Endodermal cell (in vitro differentiated cells): ENCODE results near the gene SCRT2. TPM values are rescaled to one million over a fixed set of nuclear protein-coding genes. Genes with fewer than 3 reads are reported as not detected.
A peak's percentile ranks its signal among the peaks of the same experiment; 100 is the strongest.

Experiments
- DNase-seq: peaks from one replicate; pipeline ENCODE4 v3.0.0-alpha.2; 2017
- H3K27ac ChIP-seq: 2 replicates; pipeline ENCODE4 v1.5.1; 2013; ENCODE audit warnings: mild to moderate bottlenecking, low read depth, low read length, moderate library complexity
- H3K27me3 ChIP-seq: 2 replicates; pipeline ENCODE4 v1.6.1; 2013; ENCODE audit warnings: mild to moderate bottlenecking, low read length, moderate library complexity; ENCODE audit not compliant: insufficient read depth, control insufficient read depth, poor library complexity, severe bottlenecking
- H3K36me3 ChIP-seq: 2 replicates; pipeline ENCODE4 v1.7.0; 2013; ENCODE audit warnings: mild to moderate bottlenecking, low read length, moderate library complexity; ENCODE audit not compliant: control insufficient read depth, insufficient read depth
- H3K4me1 ChIP-seq: one replicate; pipeline ENCODE4 v1.7.0; 2013; ENCODE audit warnings: low read length; ENCODE audit not compliant: control insufficient read depth, insufficient read depth
- H3K4me3 ChIP-seq: 2 replicates; pipeline ENCODE4 v1.5.1; 2013; ENCODE audit warnings: mild to moderate bottlenecking, low read length, moderate library complexity
- H3K9ac ChIP-seq: 2 replicates; pipeline ENCODE4 v1.6.1; 2013; ENCODE audit warnings: mild to moderate bottlenecking, low read length, moderate library complexity; ENCODE audit not compliant: poor library complexity, severe bottlenecking; ENCODE audit errors: extremely low read depth
- H3K9me3 ChIP-seq: 2 replicates; pipeline ENCODE4 v1.6.1; 2013; ENCODE audit warnings: mild to moderate bottlenecking, low read length, moderate library complexity; ENCODE audit not compliant: control insufficient read depth
- H3K27ac Mint-ChIP-seq: 2 replicates; pipeline ENCODE4 v1.8.0; 2020; ENCODE audit warnings: mixed read lengths
- H3K27me3 Mint-ChIP-seq: 2 replicates; pipeline ENCODE4 v1.8.0; 2021; ENCODE audit warnings: mild to moderate bottlenecking, mixed read lengths; ENCODE audit not compliant: insufficient read depth
- H3K36me3 Mint-ChIP-seq: 2 replicates; pipeline ENCODE4 v1.8.0; 2020; ENCODE audit warnings: low read depth, mixed read lengths
- H3K4me1 Mint-ChIP-seq: 2 replicates; pipeline ENCODE4 v1.8.0; 2020; ENCODE audit warnings: mixed read lengths
- H3K4me3 Mint-ChIP-seq: 2 replicates; pipeline ENCODE4 v1.8.0; 2020; ENCODE audit warnings: mild to moderate bottlenecking, moderate library complexity, mixed read lengths
- H3K9me3 Mint-ChIP-seq: 2 replicates; pipeline ENCODE4 v1.8.0; 2020; ENCODE audit warnings: mild to moderate bottlenecking, mixed read lengths
- WGBS, 2 experiments: methylation state at CpG; one replicate each; pipeline versions ENCODE4 v1.1.5 to v1.1.7; 2013; ENCODE audit warnings: missing lambda C conversion rate in 2 of 2, mixed read lengths in 1 of 2; ENCODE audit not compliant: insufficient coverage in 1 of 2, insufficient read length in 1 of 2; 5-methylcytosine and 5-hydroxymethylcytosine counted together
- total RNA-seq, 2 donors: library from RNA; stranded (reverse); fragmentation: NEBNext Ultra II Directional in 1 of 2; extraction: Animal tissue kit (Norgen Biotek cat#: 25700) in 1 of 2; gene quantifications; 2 replicates in 1 of 2; 3 replicates in 1 of 2; pipeline ENCODE4 v1.2.1, GENCODE V29; 2021
- TF ChIP-seq, protein P1 (sequence below): fragments of 200-600 bp; sonication (generic); conservative IDR thresholded peaks from 2 replicates; pipeline ENCODE4 v1.5.0; 2021; ENCODE audit warnings: antibody characterized with exemption, mild to moderate bottlenecking

The SCRT2 gene
- total RNA-seq, 2 donors from 2014 or later, result not detected

- Histone ChIP-seq H3K36me3 (no peaks in the 10 kb centered on the region), H3K4me3 (no peak overlapping the region), H3K9me3 (peaks cover 22% of the 10 kb centered on the region), H3K27ac (peak overlapping the region; percentile 53), H3K9ac (no peak overlapping the region), H3K4me1 (no peaks in the 10 kb centered on the region), H3K27me3 (no peaks in the 10 kb centered on the region)
- TF ChIP-seq, protein P1, sequence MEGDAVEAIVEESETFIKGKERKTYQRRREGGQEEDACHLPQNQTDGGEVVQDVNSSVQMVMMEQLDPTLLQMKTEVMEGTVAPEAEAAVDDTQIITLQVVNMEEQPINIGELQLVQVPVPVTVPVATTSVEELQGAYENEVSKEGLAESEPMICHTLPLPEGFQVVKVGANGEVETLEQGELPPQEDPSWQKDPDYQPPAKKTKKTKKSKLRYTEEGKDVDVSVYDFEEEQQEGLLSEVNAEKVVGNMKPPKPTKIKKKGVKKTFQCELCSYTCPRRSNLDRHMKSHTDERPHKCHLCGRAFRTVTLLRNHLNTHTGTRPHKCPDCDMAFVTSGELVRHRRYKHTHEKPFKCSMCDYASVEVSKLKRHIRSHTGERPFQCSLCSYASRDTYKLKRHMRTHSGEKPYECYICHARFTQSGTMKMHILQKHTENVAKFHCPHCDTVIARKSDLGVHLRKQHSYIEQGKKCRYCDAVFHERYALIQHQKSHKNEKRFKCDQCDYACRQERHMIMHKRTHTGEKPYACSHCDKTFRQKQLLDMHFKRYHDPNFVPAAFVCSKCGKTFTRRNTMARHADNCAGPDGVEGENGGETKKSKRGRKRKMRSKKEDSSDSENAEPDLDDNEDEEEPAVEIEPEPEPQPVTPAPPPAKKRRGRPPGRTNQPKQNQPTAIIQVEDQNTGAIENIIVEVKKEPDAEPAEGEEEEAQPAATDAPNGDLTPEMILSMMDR, result no peak
- Mint-ChIP-seq H3K27me3 (peaks cover 18% of the 10 kb centered on the region), H3K4me3 (no peak overlapping the region), H3K9me3 (peaks cover 17% of the 10 kb centered on the region), H3K36me3 (peaks cover 4% of the 10 kb centered on the region), H3K27ac (no peak overlapping the region), H3K4me1 (peaks cover 9% of the 10 kb centered on the region)
- DNase-seq, result no peak
- 91 to 92% methylated on average over 11 to 13 of the region's 13 CpGs for WGBS, 2 experiments
Measured at GRCh38 chr20:707451-708110, 32.0 kb upstream of the SCRT2 start.

DNA sequence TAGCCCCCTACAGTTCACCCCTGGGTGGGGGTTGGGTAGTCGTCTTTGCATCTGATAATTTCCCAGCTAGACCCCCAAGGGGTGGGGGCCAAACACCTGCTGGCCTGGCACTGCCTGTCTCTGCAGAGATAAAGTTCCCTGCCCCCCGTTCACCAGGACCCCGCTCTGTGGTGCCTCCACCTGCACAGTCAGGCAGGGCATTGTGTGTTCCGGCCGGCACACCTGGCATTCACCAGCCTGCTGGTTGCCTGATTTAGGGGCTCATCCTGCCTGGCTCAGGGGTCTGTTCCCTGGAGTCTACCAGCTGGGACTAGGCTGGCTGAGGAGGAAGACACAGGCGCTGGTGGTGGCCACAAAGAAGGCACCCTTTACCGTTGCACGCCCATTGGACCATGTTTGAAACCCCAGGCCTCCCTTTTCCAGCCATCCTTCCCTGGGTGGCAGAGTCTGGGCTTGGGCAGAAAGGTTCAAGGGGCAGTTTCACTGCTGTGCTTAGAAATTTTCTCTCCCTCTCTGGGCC lies 30.8 kb upstream of the SCRT2 start:
- 80 to 81% methylated on average over 3 to 8 of the region's 8 CpGs for WGBS, 2 experiments
- Mint-ChIP-seq H3K4me1 (peaks cover 9% of the 10 kb centered on the region), H3K27me3 (peaks cover 17% of the 10 kb centered on the region), H3K9me3 (peaks cover 15% of the 10 kb centered on the region), H3K36me3 (peaks cover 4% of the 10 kb centered on the region), H3K4me3 (no peak overlapping the region), H3K27ac (no peak overlapping the region)
- Histone ChIP-seq H3K27ac (no peak overlapping the region), H3K4me1 (no peaks in the 10 kb centered on the region), H3K27me3 (no peaks in the 10 kb centered on the region), H3K4me3 (no peak overlapping the region), H3K9ac (no peak overlapping the region), H3K9me3 (peaks cover 22% of the 10 kb centered on the region), H3K36me3 (no peaks in the 10 kb centered on the region)
- no peak for DNase-seq
- TF ChIP-seq, protein P1, result no peak

DNA sequence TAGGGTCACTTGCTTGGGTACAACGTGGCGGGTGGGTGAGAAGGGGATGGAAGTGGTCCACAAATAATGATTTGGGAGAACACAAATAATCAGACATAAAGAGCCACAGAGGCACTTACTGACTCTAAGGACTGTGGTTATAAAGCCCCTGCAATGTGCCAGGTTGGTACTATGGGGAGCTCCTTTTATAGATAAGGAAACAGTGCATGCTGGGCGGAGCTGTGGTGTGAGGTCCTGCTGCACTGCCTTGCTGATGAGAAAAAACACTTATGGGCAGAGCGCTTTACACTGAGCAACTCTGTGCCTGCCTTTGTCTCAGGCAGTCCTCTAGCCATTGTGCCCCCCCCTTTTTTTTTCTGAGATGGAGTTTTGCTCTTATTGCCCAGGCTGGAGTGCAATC lies 29.1 kb upstream of the SCRT2 start:
- Mint-ChIP-seq H3K27ac (no peak overlapping the region), H3K36me3 (peaks cover 4% of the 10 kb centered on the region), H3K4me3 (no peak overlapping the region), H3K4me1 (peaks cover 2% of the 10 kb centered on the region), H3K9me3 (peaks cover 15% of the 10 kb centered on the region), H3K27me3 (peaks cover 10% of the 10 kb centered on the region)
- Histone ChIP-seq H3K4me1 (peaks cover 3% of the 10 kb centered on the region), H3K36me3 (no peaks in the 10 kb centered on the region), H3K27ac (no peak overlapping the region), H3K4me3 (no peak overlapping the region), H3K9ac (no peak overlapping the region), H3K9me3 (peaks cover 22% of the 10 kb centered on the region), H3K27me3 (no peaks in the 10 kb centered on the region)
- DNase-seq, result no peak
- WGBS, 2 experiments, result 86 to 100% methylated on average over 2 to 4 of the region's 4 CpGs
- TF ChIP-seq, protein P1, result no peak
